Esophagus muscularis mucosa (tissue), 3 donors: ENCODE measurements around the gene BSND.

Experiments used
- POLR2A ChIP-seq: fragments of 450-650 bp; IDR thresholded peaks from one replicate; pipeline ENCODE4 v1.6.1; 2017; ENCODE audit warnings: antibody characterized with exemption, moderate library complexity, mild to moderate bottlenecking, low read depth
- POLR2AphosphoS5 ChIP-seq, 2 donors: sonication (generic); formaldehyde crosslinking; IDR thresholded peaks; one replicate each; pipeline ENCODE4 v1.6.1; 2017; ENCODE audit warnings: antibody characterized with exemption in 2 of 2
- TF ChIP-seq, protein P1 (sequence below), 3 experiments: fragments of 200-600 bp in 2 of 3; fragments of 450-650 bp in 1 of 3; sonication (generic) in 2 of 3; IDR thresholded peaks; one replicate each; pipeline ENCODE4 v1.5.1; 2017 to 2019; ENCODE audit warnings: antibody characterized with exemption in 3 of 3, mild to moderate bottlenecking in 2 of 3, moderate library complexity in 1 of 3

DNA sequence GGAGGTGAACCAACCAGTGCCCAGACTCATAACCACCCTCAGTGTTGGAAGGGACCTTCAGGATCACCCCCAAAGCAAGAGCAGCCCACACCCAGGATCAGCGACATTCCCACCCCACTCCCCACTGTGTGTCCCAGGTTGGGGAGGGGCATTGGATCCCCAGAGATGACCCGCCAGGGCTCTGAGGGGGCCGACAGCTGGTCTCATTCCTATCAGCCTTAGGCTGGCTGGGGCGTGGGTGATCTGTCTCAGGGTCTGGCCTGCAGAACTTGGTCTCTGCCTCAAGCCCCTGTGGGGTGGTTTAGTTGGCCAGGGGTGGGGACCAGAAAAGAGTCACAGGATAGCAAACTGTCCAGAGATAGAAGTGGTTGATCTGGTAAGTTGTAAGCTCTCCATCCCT, 7.8 kb upstream of the BSND start:
- TF ChIP-seq, protein P1, sequence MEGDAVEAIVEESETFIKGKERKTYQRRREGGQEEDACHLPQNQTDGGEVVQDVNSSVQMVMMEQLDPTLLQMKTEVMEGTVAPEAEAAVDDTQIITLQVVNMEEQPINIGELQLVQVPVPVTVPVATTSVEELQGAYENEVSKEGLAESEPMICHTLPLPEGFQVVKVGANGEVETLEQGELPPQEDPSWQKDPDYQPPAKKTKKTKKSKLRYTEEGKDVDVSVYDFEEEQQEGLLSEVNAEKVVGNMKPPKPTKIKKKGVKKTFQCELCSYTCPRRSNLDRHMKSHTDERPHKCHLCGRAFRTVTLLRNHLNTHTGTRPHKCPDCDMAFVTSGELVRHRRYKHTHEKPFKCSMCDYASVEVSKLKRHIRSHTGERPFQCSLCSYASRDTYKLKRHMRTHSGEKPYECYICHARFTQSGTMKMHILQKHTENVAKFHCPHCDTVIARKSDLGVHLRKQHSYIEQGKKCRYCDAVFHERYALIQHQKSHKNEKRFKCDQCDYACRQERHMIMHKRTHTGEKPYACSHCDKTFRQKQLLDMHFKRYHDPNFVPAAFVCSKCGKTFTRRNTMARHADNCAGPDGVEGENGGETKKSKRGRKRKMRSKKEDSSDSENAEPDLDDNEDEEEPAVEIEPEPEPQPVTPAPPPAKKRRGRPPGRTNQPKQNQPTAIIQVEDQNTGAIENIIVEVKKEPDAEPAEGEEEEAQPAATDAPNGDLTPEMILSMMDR (IDR thresholded peaks at IDR 0.05) = no peak
- no peak for TF ChIP-seq POLR2A
- no peak for TF ChIP-seq POLR2AphosphoS5 (IDR thresholded peaks at IDR 0.05)
